ENCODE measurements around the gene LIN52. TPM values are rescaled to one million over a fixed set of nuclear protein-coding genes. Genes with fewer than 3 reads are reported as not detected.

Gene LIN52
- total and polyA plus RNA-seq, 2 of the 13 experiments (the other 11 are each of a cell fraction or from before 2014, with no cell fraction given) = 11.4 to 23.3 TPM

DNA sequence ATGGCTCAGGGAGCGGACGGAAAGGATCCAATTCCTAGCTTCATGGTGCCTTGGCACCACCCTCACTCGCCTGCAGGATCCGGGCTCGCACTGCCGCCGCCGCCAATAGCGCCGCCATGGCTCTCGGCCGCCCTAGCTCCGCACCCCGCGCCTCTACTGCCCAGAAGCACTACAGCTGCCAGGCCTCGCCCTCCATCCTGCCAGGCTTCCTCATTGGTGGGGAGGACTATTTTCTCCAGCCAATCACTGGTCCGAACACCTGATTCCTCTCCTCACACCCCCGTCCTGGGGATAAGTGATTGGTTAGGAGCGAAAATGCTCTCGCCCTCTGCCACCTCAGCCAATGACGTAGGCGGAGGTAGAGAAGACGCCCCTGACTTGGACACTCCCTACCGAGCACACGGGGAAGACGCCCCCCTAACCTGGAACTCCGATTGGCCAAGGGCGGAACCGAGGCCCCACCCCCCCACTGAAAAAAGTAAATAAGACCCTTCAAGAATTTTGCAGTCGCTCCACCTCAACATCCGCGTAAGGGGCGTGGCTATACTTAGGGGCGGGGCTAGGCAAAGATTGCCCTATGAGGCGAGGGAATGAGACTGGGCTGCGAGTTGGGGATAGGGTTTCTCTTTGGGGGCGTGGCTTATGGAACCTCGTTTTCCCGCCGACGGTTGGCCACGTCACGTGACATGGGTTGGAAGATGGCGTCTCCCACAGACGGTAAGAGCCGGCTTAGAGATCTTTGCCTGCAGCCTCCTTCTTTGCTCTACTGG, at the start of gene LIN52, which contains the start of gene ALDH6A1 (continued):
- TF ChIP-seq, protein P1, sequence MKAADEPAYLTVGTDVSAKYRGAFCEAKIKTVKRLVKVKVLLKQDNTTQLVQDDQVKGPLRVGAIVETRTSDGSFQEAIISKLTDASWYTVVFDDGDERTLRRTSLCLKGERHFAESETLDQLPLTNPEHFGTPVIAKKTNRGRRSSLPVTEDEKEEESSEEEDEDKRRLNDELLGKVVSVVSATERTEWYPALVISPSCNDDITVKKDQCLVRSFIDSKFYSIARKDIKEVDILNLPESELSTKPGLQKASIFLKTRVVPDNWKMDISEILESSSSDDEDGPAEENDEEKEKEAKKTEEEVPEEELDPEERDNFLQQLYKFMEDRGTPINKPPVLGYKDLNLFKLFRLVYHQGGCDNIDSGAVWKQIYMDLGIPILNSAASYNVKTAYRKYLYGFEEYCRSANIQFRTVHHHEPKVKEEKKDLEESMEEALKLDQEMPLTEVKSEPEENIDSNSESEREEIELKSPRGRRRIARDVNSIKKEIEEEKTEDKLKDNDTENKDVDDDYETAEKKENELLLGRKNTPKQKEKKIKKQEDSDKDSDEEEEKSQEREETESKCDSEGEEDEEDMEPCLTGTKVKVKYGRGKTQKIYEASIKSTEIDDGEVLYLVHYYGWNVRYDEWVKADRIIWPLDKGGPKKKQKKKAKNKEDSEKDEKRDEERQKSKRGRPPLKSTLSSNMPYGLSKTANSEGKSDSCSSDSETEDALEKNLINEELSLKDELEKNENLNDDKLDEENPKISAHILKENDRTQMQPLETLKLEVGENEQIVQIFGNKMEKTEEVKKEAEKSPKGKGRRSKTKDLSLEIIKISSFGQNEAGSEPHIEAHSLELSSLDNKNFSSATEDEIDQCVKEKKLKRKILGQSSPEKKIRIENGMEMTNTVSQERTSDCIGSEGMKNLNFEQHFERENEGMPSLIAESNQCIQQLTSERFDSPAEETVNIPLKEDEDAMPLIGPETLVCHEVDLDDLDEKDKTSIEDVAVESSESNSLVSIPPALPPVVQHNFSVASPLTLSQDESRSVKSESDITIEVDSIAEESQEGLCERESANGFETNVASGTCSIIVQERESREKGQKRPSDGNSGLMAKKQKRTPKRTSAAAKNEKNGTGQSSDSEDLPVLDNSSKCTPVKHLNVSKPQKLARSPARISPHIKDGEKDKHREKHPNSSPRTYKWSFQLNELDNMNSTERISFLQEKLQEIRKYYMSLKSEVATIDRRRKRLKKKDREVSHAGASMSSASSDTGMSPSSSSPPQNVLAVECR (CRISPR knock-in tag; IDR thresholded peaks at IDR 0.05; ENCODE audit: borderline replicate concordance) = peak; percentile 95
- TF ChIP-seq, protein P2, sequence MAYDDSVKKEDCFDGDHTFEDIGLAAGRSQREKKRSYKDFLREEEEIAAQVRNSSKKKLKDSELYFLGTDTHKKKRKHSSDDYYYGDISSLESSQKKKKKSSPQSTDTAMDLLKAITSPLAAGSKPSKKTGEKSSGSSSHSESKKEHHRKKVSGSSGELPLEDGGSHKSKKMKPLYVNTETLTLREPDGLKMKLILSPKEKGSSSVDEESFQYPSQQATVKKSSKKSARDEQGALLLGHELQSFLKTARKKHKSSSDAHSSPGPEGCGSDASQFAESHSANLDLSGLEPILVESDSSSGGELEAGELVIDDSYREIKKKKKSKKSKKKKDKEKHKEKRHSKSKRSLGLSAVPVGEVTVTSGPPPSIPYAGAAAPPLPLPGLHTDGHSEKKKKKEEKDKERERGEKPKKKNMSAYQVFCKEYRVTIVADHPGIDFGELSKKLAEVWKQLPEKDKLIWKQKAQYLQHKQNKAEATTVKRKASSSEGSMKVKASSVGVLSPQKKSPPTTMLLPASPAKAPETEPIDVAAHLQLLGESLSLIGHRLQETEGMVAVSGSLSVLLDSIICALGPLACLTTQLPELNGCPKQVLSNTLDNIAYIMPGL (CRISPR knock-in tag; IDR thresholded peaks at IDR 0.05; ENCODE audit: borderline replicate concordance in 1 of 2, low read depth in 1 of 2) = peak; percentile 34 to 64; a peak in 2 of 4 replicates
- TF ChIP-seq RBAK (CRISPR knock-in tag; IDR thresholded peaks at IDR 0.05) = no peak
- TF ChIP-seq, protein P3, sequence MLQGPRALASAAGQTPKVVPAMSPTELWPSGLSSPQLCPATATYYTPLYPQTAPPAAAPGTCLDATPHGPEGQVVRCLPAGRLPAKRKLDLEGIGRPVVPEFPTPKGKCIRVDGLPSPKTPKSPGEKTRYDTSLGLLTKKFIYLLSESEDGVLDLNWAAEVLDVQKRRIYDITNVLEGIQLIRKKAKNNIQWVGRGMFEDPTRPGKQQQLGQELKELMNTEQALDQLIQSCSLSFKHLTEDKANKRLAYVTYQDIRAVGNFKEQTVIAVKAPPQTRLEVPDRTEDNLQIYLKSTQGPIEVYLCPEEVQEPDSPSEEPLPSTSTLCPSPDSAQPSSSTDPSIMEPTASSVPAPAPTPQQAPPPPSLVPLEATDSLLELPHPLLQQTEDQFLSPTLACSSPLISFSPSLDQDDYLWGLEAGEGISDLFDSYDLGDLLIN (CRISPR knock-in tag; IDR thresholded peaks at IDR 0.05; ENCODE audit: borderline replicate concordance) = no peak
- peak; percentile 61; the same call in 1 of the 2 replicates for TF ChIP-seq KLF11 (CRISPR knock-in tag; IDR thresholded peaks at IDR 0.05)
- TF ChIP-seq ZFP37 (CRISPR knock-in tag; IDR thresholded peaks at IDR 0.05; ENCODE audit: borderline replicate concordance) = no peak
- no peak for TF ChIP-seq ZNF850 (CRISPR knock-in tag; conservative IDR thresholded peaks at IDR 0.05)
- TF ChIP-seq TBL1XR1 (IDR thresholded peaks at IDR 0.05; ENCODE audit: borderline replicate concordance, low read length, partially characterized antibody) = peak; percentile 38
- TF ChIP-seq FOXK1 (CRISPR knock-in tag; IDR thresholded peaks at IDR 0.05; ENCODE audit: borderline replicate concordance, low read depth) = peak; percentile 85; the same call in 1 of the 2 replicates
- TF ChIP-seq MBD4 (IDR thresholded peaks at IDR 0.05; ENCODE audit: borderline replicate concordance, low read length) = no peak
- 0 out of 2 replicates have a peak, but pooled peaks have one; percentile 37 for TF ChIP-seq MYNN (CRISPR knock-in tag; IDR thresholded peaks at IDR 0.05; ENCODE audit: low read depth)
- no peak for TF ChIP-seq ZSCAN12 (CRISPR knock-in tag; IDR thresholded peaks at IDR 0.05)
- TF ChIP-seq KAT7 (CRISPR knock-in tag; IDR thresholded peaks at IDR 0.05; ENCODE audit: borderline replicate concordance) = no peak; the same call in 1 of the 2 replicates
- TF ChIP-seq, protein P4, sequence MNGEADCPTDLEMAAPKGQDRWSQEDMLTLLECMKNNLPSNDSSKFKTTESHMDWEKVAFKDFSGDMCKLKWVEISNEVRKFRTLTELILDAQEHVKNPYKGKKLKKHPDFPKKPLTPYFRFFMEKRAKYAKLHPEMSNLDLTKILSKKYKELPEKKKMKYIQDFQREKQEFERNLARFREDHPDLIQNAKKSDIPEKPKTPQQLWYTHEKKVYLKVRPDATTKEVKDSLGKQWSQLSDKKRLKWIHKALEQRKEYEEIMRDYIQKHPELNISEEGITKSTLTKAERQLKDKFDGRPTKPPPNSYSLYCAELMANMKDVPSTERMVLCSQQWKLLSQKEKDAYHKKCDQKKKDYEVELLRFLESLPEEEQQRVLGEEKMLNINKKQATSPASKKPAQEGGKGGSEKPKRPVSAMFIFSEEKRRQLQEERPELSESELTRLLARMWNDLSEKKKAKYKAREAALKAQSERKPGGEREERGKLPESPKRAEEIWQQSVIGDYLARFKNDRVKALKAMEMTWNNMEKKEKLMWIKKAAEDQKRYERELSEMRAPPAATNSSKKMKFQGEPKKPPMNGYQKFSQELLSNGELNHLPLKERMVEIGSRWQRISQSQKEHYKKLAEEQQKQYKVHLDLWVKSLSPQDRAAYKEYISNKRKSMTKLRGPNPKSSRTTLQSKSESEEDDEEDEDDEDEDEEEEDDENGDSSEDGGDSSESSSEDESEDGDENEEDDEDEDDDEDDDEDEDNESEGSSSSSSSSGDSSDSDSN (CRISPR knock-in tag; IDR thresholded peaks at IDR 0.05) = peak; percentile 69; the same call in 1 of the 2 replicates
- no peak for TF ChIP-seq PHB2 (IDR thresholded peaks at IDR 0.05; ENCODE audit: partially characterized antibody)
- peak; percentile 41; the same call in 1 of the 2 replicates for TF ChIP-seq ARNT2 (CRISPR knock-in tag; IDR thresholded peaks at IDR 0.05; ENCODE audit: low read depth)
- no peak for TF ChIP-seq ZNF761 (CRISPR knock-in tag; conservative IDR thresholded peaks at IDR 0.05)
- TF ChIP-seq CEBPB (IDR thresholded peaks at IDR 0.05; ENCODE audit: borderline replicate concordance, low read depth, low read length) = no peak
- TF ChIP-seq ZNF382 (CRISPR knock-in tag; IDR thresholded peaks at IDR 0.05; ENCODE audit: borderline replicate concordance) = no peak

Data from HepG2 (cell line).